HG03045 (cell line): Measurements from ENCODE around the gene CCDC121.

Experiments used
- ATAC-seq: cut with Tn5 transposase; IDR thresholded peaks from one replicate; pipeline ENCODE4 v1.9.1; 2021; ENCODE audit warnings: mild to moderate bottlenecking, moderate library complexity; ENCODE audit not compliant: unreplicated experiment

The CCDC121 gene, protein sequence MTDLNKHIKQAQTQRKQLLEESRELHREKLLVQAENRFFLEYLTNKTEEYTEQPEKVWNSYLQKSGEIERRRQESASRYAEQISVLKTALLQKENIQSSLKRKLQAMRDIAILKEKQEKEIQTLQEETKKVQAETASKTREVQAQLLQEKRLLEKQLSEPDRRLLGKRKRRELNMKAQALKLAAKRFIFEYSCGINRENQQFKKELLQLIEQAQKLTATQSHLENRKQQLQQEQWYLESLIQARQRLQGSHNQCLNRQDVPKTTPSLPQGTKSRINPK

DNA sequence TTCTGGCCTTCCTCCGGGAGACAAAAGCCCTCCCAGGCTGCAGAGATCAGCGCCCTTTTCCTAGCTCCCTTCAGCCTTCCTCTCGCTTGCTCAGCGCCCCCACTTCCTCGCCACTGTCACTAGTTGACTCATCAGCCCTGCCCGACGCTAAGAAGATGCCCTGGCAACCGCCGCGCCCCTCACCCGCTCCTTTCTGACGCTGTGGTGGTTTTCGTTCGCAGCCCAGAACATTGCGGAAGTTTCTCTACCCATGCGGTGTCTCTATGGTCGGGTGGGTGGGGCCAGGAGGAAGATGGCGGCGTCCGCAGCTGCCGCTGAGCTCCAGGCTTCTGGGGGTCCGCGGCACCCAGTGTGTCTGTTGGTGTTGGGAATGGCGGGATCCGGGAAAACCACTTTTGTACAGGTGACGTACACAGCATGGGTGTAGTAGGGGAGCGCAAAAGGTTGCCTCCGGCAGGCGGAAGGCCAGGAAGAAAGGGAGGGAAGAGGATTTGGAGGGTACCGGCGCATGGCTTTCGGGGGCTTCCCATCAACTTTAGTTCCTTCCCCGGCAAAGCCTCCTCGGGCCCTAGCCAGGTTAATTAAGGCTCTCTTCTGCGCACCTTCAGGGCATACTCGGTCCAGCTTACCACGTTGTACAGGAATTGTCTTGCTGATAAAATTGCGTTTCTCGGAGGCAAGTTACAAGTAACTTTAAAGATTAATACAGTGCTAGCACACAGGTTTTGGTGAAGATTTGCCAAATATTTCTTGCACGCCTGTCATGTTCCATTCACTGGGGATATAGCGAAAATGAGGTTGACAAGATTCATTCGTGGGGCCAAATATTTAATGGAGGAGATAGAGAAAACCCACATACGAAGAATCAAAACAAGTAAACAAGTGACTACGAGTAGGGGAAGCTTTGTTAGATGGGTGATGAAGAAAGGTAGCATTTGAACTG is at the start of gene CCDC121, which contains the start of gene GPN1:
Gene CCDC121 (minus strand): TSS at position 246 of the 943 bp plus-strand sequence. CDS start 1,213 bp downstream, outside the sequence.
Gene GPN1 (plus strand): TSS at position 284 of the 943 bp plus-strand sequence. CDS start 9 bp downstream, at position 293.
- ATAC-seq = peak; percentile 97

DNA sequence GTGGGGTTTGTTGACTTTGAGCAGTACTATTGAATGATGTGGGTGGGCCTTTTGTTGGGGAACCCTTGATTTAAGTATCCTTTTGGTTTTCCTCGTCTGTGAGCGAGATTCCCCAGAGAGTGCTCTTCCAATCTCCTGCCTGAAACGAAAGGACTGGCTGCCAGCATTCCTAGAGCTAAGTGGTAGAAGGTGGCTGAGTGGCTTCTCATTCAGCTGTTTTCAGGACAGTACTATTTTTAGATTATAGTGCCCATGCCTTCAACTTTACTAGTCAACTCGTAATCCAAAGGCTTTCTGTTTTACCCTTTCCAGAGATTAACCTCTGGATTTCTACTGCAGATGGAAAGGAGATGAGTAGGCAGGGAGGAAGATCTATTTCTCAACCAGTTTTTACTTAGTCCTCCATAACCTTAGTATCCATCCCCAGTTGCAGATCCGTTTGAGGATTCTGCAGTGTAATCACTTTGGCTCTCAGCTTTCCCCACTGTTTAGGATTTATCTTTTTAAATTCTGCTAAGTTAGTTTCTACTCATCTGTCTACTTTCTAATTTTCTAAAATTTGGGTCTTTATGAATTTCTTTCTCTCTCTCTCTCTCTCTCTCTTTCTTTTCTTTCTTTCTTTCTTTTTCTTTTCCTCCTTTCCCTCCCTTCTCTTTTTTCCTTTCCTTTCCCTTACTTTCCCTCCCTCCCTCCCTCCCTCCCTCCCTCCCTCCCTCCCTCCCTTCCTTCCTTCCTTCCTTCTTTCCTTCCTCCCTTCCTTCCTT is 44.1 kb upstream of the CCDC121 start:
- ATAC-seq = no peak

GRCh38 chr2:27671235-27671634 is 42.4 kb upstream of the CCDC121 start:
- ATAC-seq = no peak

DNA sequence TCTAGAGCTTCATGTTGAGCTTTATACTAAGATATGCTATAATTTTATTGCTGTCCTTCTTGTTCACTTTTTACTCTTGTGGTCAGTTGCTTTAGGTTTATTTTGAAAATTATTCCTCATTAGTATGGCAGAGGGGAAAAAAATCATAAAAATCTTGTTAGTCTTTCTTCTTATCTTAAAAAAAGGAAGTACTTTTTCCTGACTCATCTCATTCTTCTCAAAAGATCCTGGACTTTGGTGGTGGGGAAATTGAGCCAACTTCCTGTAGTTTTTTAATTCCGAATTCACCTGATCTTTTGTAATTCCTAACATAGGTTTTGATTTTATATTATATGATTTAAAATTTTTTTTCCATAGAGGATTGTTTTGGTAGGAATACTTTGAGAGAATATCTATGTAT is 38.6 kb upstream of the CCDC121 start:
- ATAC-seq = no peak

DNA sequence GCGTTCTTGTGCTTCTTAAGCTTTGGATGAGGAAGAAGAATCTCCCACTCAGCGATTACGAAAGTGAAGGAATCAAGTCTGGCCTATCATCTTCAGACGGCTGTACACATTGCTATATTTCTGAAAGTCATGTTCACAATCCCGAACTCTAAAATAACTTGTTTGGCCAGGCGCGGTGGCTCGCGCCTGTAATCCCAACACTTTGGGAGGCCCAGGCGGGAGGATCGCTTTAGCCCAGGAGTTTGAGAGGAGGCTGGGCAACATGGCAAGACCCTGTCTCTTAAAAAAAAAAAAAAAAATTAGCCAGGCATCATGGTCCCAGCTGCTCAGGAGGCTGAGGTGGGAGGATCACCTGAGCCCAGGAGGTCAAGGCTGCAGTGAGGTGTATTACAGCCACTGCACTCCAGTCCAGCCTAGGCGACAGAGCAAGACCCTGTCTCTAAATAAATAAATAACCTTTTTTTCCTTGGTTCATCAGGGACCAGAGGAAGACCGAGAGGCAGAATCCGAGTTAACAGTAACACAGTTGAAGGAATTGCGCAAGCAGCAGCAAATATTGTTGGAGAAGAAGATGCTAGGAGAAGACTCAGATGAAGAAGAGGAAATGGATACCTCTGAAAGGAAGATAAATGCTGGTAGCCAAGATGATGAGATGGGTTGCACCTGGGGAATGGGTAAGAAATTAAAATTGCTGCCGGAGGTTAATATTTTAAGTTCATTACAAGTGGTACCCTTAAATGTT is 36.0 kb upstream of the CCDC121 start:
- no peak for ATAC-seq

DNA sequence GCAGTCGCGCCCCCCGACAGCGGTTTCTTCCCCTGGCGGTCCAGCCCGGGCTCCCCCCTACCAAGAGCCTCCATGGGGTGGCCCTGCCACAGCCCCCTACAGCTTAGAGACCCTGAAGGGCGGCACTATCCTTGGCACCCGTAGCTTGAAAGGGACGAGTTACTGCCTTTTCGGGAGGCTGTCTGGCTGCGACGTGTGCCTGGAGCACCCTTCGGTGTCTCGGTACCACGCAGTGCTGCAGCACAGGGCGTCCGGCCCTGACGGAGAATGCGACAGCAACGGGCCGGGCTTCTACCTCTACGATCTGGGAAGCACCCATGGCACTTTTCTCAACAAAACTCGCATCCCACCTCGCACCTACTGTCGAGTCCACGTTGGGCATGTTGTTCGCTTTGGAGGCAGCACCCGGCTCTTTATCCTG is 35.4 kb upstream of the CCDC121 start:
- ATAC-seq = peak; percentile 9

- ATAC-seq = peak; percentile 68
Measured at GRCh38 chr2:27663285-27664153, 34.7 kb upstream of the CCDC121 start, which contains the start of the genes SLC4A1AP and SUPT7L. Gene SLC4A1AP (plus strand): TSS chr2:27663889. CDS start chr2:27663915, 26 bp downstream. Gene SUPT7L (minus strand): TSS chr2:27663614. CDS start chr2:27662192, 1,422 bp downstream.

DNA sequence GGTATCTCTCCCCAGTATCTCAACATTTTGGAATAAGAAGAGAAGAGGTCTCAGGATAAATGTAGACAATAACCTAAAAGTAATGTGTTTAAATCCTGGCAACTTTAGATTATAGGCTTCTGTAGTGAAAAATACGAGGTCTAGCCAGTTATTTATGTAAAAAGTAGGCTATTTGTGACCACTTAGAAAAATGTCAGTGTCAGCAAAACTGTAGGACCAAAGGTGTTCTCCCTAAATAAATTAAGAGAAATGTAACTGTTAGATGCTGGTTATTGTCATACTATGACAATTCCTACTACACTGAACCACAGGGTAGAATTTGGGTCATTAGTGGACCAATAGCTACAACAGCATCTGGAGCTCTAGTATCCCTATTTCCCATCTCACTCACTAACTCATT is 32.6 kb upstream of the CCDC121 start:
- ATAC-seq = no peak

GRCh38 chr2:27655155-27655951 is 26.5 kb upstream of the CCDC121 start:
- no peak for ATAC-seq

- no peak for ATAC-seq
Measured at GRCh38 chr2:27653397-27653796, 24.6 kb upstream of the CCDC121 start.

DNA sequence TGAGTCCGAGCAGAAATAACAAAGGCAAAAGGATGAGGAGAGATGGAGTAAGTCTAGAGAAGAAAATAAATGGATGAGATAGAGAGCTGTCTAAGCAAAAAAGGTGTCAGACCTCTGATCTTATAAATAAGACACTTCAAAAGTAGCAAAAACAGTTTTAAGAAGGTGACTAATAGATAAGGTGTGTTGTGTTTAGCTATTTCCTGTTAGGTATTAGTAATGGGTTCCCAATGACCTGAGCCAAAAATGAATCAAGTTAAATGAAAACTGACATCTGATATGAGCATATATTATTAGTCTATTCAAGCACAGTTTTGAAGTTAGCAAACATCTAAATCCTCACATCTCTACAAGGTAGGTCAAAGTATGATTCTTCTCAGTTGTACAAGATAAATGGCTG is 24.0 kb upstream of the CCDC121 start:
- no peak for ATAC-seq

DNA sequence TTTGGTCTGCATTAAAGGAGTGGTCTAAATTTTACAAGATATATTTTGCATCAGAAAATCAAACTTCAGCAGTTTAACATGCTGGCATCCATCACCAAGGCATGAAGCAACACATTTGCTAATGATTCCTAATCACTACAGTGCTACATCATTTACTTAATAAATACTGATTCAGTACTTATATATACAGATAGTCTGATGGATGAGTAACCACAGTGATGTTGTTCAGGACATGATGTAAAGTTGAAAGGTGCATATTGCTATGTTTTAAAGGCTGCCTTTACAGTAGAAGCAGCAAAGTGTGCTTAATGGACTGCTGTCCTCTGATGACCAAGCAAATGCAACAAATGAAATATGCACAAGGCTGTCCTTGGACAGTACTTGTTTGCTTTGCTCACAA is 23.5 kb upstream of the CCDC121 start:
- no peak for ATAC-seq

GRCh38 chr2:27651056-27651455 is 22.2 kb upstream of the CCDC121 start:
- ATAC-seq = no peak

- ATAC-seq = no peak
Measured at GRCh38 chr2:27647737-27648136, 18.9 kb upstream of the CCDC121 start.

DNA sequence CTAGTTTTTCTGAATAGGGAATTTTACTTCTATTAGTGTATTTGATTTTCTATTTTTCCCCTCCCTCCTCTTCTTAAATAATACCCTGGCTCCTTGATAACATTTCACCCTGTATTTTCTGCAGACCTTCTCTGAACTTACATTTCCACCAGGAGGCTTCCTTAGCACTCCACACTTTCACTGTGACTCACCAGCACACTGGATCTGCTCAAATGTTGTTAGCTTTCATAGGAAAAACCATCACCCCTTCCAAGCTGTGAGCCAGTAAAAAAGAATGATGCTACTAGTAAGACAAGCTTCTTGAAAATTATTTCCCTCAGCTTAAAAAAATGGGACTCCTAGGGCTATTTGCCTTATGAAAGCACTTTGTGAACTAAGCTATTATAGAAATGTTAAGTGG is 18.5 kb upstream of the CCDC121 start:
- no peak for ATAC-seq

DNA sequence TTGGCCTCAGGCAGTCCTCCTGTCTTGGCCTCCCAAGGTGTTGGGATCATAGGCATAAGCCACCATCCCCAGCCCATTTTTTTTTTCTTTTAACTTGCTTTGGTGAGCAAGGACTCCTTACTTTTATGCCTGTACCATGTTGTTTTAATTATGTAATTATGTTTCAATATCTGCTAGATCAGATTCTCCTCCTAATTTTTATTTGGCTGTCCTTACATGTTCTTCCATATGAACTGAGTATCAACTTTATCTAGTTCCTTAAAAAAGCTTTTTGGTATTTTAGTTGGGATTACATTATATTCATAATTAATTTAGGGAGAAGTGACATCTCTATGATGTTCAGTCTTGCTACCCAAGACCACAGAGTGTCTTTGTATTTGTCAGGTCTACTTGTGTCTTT is 16.4 kb upstream of the CCDC121 start:
- ATAC-seq = no peak

DNA sequence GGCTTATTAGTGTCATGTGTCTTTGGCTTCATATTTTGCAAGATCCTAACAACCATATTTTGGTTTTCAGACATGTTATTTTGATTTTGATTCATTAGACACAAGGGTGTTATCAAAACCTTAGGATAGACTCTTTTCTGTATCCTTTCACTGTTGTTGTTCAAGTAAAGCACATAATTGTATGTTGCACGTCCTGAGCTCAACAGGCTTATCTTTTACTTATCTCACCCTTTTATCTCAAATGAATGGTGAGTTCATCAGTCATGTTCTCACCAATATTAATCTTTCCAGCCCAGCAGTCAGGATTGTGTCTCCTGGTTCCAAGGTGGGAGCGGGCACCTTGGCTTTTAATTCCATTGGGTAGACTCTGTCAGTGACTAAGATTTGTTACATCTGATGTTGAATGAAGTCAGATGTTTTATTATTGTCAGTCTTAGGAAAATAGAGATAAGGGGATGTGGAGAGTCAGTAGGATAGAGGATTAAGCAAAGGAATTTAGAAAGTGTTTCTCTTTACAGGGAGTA is 12.0 kb upstream of the CCDC121 start:
- no peak for ATAC-seq

- ATAC-seq = no peak
Measured at GRCh38 chr2:27638709-27639108, 9.9 kb upstream of the CCDC121 start.
